Left forelimb (tissue), 1 donor: ENCODE data around the gene TSPY1.
"Not testable (repeated sequence)": the region's sequence is repeated elsewhere in the genome, so short reads cannot be mapped to it uniquely, and the experiment has no call there.

Experiments used
- DNase-seq: peaks from one replicate; pipeline ENCODE4 v3.0.0-alpha.2; 2018; ENCODE audit warnings: low spot score

The TSPY1 gene, protein sequence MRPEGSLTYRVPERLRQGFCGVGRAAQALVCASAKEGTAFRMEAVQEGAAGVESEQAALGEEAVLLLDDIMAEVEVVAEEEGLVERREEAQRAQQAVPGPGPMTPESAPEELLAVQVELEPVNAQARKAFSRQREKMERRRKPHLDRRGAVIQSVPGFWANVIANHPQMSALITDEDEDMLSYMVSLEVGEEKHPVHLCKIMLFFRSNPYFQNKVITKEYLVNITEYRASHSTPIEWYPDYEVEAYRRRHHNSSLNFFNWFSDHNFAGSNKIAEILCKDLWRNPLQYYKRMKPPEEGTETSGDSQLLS

DNA sequence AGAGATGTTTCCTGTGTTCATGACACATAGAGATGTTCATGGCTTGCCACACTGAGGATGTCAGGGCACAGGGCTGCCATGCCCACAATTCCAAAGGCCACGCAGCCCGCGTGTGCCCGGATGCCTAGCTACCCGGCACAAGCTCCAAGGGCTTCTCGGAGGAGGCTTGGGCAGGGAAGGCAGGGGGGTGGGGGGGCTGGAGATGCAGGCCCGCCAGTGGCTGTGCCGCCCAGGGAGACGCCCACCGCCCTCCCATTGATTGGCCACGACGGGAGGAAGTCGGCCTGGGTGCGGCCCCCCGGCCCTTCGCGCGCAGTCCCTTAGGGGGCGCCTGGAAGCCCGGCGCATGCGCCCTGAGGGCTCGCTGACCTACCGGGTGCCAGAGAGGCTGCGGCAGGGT is at the start of gene TSPY1:
TSPY1 (plus strand) TSS at position 301 of the 400 bp plus-strand sequence; CDS start at position 347, 46 bp downstream.
- not testable (repeated sequence) for DNase-seq

DNA sequence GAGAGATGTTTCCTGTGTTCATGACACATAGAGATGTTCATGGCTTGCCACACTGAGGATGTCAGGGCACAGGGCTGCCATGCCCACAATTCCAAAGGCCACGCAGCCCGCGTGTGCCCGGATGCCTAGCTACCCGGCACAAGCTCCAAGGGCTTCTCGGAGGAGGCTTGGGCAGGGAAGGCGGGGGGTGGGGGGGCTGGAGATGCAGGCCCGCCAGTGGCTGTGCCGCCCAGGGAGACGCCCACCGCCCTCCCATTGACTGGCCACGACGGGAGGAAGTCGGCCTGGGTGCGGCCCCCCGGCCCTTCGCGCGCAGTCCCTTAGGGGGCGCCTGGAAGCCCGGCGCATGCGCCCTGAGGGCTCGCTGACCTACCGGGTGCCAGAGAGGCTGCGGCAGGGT is 20.2 kb downstream of the TSPY1 start, which contains the start of gene TSPY9:
TSPY9 (plus strand) TSS at position 301 of the 400 bp plus-strand sequence; CDS start at position 347, 46 bp downstream.
- not testable (repeated sequence) for DNase-seq

DNA sequence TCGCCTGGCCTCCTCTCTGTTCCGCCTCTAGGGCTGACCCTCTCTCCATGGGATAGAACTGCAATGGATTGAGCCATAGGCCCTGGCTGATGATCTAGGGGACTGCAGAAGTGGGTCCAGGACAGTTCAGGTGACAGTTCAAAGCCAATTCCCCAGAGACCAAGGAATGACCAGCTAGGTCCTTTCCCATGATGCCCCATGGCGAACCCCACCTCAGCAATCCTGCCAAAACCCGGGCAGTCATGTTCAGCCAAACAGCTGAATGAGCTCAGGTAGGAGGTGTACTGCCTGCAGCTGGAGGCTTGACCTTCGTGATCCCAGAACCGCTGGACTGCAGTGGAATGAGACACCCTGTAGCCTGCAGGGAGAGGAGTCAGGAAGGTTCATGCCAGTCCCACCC is 37.6 kb downstream of the TSPY1 start:
- DNase-seq, result not testable (repeated sequence)

DNA sequence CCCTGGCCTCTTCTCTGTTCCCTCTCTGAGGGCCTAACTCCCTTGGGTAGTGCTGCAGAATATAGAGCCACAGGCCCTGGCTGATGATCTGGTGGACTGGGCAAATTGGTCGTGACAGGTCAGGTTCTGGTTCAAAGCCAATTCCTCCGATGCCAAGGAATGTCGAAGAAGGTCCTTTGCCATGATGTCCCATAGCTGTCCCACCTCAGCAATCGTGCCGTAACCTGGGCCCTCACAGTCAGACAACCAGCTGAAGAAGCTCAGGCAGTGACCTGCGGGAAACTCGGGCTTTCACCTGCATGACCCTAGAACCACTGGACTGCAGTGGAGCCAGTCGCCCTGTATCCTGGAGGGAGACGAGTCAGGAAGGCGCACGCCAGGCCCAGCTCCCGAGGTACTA is 49.5 kb downstream of the TSPY1 start:
- not testable (repeated sequence) for DNase-seq
